Panc1 (cell line): ENCODE results near the gene CAMKMT.

Source experiments
- SIN3A ChIP-seq: IDR thresholded peaks from 2 replicates; pipeline ENCODE4 v1.6.1; 2012; ENCODE audit warnings: low read depth, mild to moderate bottlenecking, low read length, moderate library complexity, borderline replicate concordance; ENCODE audit not compliant: insufficient read depth
- TCF7L2 ChIP-seq: IDR thresholded peaks from 2 replicates; pipeline ENCODE4 v1.6.1; 2011; ENCODE audit warnings: mild to moderate bottlenecking, low read depth, low read length, inconsistent platforms
- TF ChIP-seq, protein P1 (sequence below): fragments of 450-650 bp; IDR thresholded peaks from 2 replicates; pipeline ENCODE4 v1.5.1; 2017; ENCODE audit warnings: mild to moderate bottlenecking
- TF ChIP-seq, protein P2 (sequence below), 2 experiments: IDR thresholded peaks; 2 replicates each; pipeline ENCODE4 v1.6.1; 2011 to 2012; ENCODE audit warnings: low read depth in 2 of 2, control low read depth in 1 of 2, low read length in 1 of 2, mild to moderate bottlenecking in 1 of 2, moderate library complexity in 1 of 2; ENCODE audit not compliant: insufficient read depth in 1 of 2

- TF ChIP-seq, protein P1, sequence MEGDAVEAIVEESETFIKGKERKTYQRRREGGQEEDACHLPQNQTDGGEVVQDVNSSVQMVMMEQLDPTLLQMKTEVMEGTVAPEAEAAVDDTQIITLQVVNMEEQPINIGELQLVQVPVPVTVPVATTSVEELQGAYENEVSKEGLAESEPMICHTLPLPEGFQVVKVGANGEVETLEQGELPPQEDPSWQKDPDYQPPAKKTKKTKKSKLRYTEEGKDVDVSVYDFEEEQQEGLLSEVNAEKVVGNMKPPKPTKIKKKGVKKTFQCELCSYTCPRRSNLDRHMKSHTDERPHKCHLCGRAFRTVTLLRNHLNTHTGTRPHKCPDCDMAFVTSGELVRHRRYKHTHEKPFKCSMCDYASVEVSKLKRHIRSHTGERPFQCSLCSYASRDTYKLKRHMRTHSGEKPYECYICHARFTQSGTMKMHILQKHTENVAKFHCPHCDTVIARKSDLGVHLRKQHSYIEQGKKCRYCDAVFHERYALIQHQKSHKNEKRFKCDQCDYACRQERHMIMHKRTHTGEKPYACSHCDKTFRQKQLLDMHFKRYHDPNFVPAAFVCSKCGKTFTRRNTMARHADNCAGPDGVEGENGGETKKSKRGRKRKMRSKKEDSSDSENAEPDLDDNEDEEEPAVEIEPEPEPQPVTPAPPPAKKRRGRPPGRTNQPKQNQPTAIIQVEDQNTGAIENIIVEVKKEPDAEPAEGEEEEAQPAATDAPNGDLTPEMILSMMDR, result no peak
- TF ChIP-seq TCF7L2 (no peak), SIN3A (no peak)
- TF ChIP-seq, protein P2, sequence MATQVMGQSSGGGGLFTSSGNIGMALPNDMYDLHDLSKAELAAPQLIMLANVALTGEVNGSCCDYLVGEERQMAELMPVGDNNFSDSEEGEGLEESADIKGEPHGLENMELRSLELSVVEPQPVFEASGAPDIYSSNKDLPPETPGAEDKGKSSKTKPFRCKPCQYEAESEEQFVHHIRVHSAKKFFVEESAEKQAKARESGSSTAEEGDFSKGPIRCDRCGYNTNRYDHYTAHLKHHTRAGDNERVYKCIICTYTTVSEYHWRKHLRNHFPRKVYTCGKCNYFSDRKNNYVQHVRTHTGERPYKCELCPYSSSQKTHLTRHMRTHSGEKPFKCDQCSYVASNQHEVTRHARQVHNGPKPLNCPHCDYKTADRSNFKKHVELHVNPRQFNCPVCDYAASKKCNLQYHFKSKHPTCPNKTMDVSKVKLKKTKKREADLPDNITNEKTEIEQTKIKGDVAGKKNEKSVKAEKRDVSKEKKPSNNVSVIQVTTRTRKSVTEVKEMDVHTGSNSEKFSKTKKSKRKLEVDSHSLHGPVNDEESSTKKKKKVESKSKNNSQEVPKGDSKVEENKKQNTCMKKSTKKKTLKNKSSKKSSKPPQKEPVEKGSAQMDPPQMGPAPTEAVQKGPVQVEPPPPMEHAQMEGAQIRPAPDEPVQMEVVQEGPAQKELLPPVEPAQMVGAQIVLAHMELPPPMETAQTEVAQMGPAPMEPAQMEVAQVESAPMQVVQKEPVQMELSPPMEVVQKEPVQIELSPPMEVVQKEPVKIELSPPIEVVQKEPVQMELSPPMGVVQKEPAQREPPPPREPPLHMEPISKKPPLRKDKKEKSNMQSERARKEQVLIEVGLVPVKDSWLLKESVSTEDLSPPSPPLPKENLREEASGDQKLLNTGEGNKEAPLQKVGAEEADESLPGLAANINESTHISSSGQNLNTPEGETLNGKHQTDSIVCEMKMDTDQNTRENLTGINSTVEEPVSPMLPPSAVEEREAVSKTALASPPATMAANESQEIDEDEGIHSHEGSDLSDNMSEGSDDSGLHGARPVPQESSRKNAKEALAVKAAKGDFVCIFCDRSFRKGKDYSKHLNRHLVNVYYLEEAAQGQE (IDR thresholded peaks at IDR 0.05; ENCODE audit: insufficient read depth in 1 of 2, low read depth in 2 of 2, low read length in 1 of 2), result no peak
Observed at GRCh38 chr2:44778671-44779476, 417.1 kb downstream of the CAMKMT start.
